AG08396 (cell line): ENCODE data around the gene ALK.
A peak's percentile ranks its signal among the peaks of the same experiment; 100 is the strongest.

ENCODE experiments used
- DNase-seq: peaks from one replicate; pipeline ENCODE4 v3.0.0; 2012; ENCODE audit warnings: low spot score, mixed read lengths

Gene ALK

GRCh38 chr2:29526587-29527586 is 394.5 kb downstream of the ALK start:
- no peak for DNase-seq

GRCh38 chr2:29525921-29526320 is 395.5 kb downstream of the ALK start:
- no peak for DNase-seq

- no peak for DNase-seq
Measured at GRCh38 chr2:29524652-29525051, 396.7 kb downstream of the ALK start.

- DNase-seq = peak; percentile 67
Measured at GRCh38 chr2:29522951-29523669, 398.3 kb downstream of the ALK start.

- DNase-seq = no peak
Measured at GRCh38 chr2:29520001-29520400, 401.4 kb downstream of the ALK start.

GRCh38 chr2:29519338-29519925 is 402.0 kb downstream of the ALK start:
- DNase-seq = peak; percentile 60

GRCh38 chr2:29518646-29519337 is 402.6 kb downstream of the ALK start:
- no peak for DNase-seq

- DNase-seq = peak; percentile 22
Measured at GRCh38 chr2:29518010-29518409, 403.4 kb downstream of the ALK start.

- DNase-seq = no peak
Measured at GRCh38 chr2:29517413-29517812, 404.0 kb downstream of the ALK start.

GRCh38 chr2:29516767-29517166 is 404.6 kb downstream of the ALK start:
- no peak for DNase-seq

GRCh38 chr2:29509878-29510277 is 411.5 kb downstream of the ALK start:
- DNase-seq = no peak

- no peak for DNase-seq
Measured at GRCh38 chr2:29509397-29509796, 412.0 kb downstream of the ALK start.

- no peak for DNase-seq
Measured at GRCh38 chr2:29504746-29505145, 416.6 kb downstream of the ALK start.

GRCh38 chr2:29502460-29502911 is 418.9 kb downstream of the ALK start:
- DNase-seq = no peak

- no peak for DNase-seq
Measured at GRCh38 chr2:29497375-29497774, 424.0 kb downstream of the ALK start.

GRCh38 chr2:29496198-29496597 is 425.2 kb downstream of the ALK start:
- DNase-seq = no peak

GRCh38 chr2:29495536-29496060 is 425.8 kb downstream of the ALK start:
- no peak for DNase-seq

GRCh38 chr2:29495068-29495467 is 426.3 kb downstream of the ALK start:
- DNase-seq = no peak

- DNase-seq = no peak
Measured at GRCh38 chr2:29492701-29493100, 428.7 kb downstream of the ALK start.

- no peak for DNase-seq
Measured at GRCh38 chr2:29490045-29490444, 431.3 kb downstream of the ALK start.

GRCh38 chr2:29489568-29489967 is 431.8 kb downstream of the ALK start:
- no peak for DNase-seq
